Activated CD4-positive, CD25-positive, alpha-beta regulatory T cell treated with anti-CD3 and anti-CD28 coated beads, Interleukin-2, amount 50 U/mL, for 16 hours (primary cell): ENCODE results near the gene WAC.
"Not testable (repeated sequence)": the region's sequence is repeated elsewhere in the genome, so short reads cannot be mapped to it uniquely, and the experiment has no call there.

ENCODE experiments used
- DNase-seq: peaks from one replicate; pipeline ENCODE4 v3.0.0-alpha.2; 2020; ENCODE audit warnings: low read depth, low spot score

WAC gene

DNA sequence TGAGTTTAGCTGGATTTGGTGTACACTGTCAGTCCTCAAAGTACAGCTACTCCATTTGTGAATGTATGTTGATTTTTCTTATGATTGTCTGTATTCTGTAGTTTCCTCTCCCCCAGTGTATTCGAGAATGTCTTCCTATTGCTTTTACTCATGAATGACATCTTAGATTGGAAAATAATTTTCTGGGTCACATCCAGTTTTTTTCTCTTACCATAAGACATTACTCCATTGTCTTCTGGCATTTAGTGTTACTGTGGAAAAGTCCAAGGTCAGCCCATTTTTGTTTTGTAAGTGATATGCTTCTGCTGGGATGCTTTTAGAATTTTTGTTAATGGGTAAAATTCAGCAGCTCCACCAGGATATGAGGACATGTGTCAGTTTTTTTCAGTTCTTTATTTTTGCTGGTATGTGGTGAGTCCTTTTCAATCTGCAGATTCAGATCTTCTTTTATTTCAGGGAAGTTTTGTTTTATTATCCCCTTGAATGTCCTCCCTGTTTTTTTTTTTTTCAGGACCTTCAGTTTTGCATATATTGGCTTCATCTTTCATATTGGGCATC lies 33.6 kb downstream of the WAC start:
- no peak for DNase-seq

DNA sequence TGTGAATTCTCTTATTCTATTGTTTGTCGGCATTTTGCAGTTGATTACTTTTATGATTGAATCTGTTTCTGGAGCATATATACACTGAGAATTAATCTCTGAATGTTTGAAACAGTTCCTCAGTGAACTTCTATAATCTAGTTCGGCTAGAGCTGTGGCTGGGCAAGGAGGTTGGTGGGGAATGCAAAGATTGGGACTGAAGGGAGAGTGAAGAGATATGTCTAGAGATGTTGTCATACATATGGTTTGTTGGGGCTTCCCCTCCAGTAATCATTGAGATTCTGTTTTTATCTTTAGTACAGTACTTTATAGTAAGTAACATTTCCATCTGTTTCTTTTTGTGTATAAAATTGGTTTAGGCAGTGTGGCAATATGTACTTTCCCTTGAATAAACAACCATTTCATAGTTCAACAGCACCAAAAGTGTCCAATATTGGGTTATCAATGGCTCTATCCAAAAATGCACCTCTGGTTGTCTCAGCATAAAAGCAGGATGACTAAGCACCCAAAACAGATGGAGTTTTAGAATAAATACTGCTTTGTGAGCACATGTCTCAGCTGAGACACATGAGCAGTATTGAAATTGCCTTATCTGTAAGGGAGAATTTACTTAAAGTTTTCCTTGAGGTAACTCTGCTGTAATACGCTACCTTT lies 36.7 kb downstream of the WAC start:
- DNase-seq = no peak

- DNase-seq = no peak
Observed at GRCh38 chr10:28570598-28570997, 37.7 kb downstream of the WAC start.

- no peak for DNase-seq
Observed at GRCh38 chr10:28571265-28571664, 38.3 kb downstream of the WAC start.

DNA sequence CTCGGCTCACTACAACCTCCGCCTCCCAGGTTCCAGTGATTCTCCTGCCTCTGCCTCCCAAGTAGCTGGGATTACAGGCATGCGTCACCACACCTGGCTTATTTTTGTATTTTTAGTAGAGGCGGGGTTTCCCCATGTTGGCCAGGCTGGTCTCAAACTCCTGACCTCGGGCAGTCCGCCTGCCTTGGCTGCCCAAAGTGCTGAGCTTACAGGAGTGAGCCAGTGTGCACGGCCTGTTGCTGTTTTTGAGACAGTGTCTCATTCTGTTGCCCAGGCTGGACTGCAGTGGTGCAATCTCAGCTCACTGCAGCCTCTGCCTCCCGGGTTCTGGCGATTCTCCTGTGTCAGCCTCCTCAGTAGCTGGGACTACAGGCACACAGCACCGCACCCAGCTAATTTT lies 41.3 kb downstream of the WAC start:
- not testable (repeated sequence) for DNase-seq

DNA sequence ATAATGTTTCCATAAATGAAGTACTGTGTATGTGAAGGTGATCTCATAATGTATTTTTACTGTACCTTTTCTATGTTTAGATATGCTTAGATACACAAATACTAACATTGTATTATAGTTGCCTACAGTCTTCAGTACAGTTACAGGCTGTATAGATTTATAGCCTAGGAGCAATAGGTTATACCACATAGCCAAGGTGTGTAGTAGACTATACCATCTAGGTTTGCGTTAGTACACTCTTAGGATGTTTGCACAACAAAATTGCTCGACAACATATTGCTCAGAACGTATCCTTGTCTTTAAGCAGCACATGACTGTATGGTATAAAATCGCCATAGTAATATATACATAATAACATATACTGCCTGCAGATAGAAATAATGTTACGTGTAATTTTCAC lies 42.9 kb downstream of the WAC start:
- no peak for DNase-seq

DNA sequence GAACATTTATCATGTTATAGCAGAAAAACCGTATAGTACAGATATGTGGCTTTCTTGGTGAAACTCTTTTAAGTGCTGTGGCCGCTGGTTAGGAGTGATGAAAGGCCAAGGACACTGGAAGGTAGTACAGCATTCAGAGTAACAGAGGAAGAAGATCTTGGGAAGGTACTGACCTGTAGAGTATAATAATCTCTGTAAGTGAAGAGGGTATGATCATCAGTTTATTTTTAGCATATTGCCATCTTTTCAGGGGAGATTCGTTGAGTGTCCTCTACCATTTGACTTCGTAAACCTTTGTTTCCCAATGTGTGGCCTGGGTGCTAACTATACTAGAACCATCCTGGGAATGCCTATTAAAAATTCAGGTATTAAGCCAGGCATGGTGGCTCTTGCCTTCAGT lies 44.6 kb downstream of the WAC start:
- no peak for DNase-seq

DNA sequence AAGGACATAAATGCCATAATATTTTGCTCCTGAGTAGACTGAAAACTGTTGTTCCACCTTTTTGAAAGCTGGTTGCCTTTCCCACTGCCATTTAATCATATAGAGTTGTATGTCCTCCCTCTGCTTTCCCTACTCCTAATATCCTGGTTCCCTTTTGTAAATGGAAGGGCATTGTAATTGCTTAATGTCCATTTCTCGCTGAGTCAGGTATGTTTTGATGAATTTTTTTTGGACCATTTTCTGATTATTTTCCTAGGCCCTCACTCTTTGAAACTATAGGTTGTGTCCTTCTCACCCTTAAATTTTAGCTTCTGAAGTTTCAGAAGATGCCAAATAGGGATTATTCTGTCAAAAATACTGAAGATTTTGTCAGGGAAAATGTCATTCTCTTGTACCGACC lies 45.5 kb downstream of the WAC start:
- DNase-seq = no peak

DNA sequence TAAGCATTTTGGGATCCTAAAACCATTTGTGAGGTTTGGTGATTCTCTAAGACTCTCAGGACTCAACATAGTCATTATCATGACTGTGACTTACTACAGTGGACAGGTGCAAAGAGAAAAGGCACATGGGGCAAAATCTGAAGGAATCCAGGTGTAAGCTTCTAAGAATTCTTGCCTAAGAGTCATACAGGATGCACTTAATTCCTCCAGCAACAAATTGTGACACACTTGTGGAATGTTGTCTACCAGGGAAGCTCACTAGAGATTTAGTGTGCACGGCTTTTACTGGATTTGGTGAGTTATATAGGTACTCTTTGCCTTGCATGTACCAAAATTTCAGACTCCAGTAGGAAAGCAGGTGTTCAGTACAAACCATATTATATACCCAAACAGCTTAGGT lies 47.9 kb downstream of the WAC start:
- no peak for DNase-seq

- DNase-seq = no peak
Observed at GRCh38 chr10:28581916-28582315, 49.0 kb downstream of the WAC start.

GRCh38 chr10:28585076-28585475 lies 52.2 kb downstream of the WAC start:
- DNase-seq = no peak

DNA sequence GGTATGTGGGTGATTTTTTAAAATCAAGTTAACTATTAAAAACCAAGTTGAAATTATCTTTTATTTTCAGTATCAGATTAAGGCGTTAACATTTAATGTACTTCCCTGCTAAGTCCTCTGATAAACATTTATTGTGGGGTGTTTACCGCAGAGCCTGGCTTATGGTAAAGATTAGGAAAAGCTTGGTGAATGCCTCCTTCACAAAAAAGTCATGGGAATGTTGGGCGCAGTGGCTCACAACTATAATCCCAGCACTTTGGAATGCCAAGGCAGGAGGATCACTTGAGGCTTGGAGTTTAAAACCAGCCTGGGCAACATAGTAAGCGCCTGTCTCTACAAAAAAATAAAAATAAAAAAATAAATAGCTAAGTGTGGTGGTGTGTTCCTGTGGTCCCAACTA lies 53.3 kb downstream of the WAC start:
- no peak for DNase-seq

GRCh38 chr10:28587270-28587969 lies 54.5 kb downstream of the WAC start:
- DNase-seq = no peak

- no peak for DNase-seq
Observed at GRCh38 chr10:28587970-28588290, 55.0 kb downstream of the WAC start.

GRCh38 chr10:28592953-28593352 lies 60.0 kb downstream of the WAC start:
- no peak for DNase-seq

GRCh38 chr10:28593811-28594210 lies 60.9 kb downstream of the WAC start:
- DNase-seq = no peak

DNA sequence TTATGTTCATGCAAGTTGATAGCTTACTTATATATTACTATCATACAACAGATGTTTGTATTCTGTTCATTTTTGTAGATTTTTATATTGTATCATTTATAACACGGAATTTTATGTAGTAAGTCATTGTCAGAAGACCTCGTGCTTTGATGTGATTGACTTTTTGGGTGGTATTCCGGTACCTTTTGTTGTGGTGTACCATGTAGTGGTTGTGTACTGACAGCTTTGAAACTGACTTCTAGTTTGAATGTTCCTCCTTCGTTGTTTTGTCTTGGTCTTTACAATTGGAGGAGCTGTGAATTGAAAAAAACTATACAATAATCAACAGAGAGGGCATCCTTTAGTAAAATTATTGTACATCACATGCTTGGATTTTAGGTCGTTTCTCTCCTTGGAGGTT lies 61.5 kb downstream of the WAC start:
- DNase-seq = no peak

DNA sequence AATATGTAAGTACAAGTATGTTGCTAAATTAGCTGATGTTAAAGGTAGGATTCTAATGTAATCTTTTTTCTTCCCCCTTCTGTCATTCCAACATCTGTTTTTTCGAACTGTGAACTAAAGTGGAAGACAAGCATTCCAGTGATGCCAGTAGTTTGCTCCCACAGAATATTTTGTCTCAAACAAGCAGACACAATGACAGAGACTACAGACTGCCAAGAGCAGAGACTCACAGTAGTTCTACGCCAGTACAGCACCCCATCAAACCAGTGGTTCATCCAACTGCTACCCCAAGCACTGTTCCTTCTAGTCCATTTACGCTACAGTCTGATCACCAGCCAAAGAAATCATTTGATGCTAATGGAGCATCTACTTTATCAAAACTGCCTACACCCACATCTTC lies 62.7 kb downstream of the WAC start:
- no peak for DNase-seq

DNA sequence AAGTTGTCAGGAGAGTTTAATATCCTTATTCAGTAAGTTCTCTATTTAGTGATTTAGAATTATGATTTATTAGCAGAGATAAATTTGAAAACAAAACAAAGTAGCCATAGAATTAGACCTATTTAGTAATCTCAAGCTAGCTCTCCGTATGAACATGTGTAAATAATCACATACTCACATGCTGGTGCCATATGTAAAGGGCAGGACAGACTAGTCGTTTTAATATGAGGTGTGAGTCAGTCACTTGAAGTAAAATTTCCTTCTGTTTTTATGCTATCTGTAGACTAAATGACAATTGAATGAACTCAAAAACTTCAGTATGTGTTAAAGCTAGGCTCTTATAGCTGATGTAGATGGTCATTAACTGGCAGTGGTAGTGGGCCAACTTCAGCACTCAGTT lies 67.1 kb downstream of the WAC start:
- no peak for DNase-seq

GRCh38 chr10:28601012-28601411 lies 68.1 kb downstream of the WAC start:
- no peak for DNase-seq

DNA sequence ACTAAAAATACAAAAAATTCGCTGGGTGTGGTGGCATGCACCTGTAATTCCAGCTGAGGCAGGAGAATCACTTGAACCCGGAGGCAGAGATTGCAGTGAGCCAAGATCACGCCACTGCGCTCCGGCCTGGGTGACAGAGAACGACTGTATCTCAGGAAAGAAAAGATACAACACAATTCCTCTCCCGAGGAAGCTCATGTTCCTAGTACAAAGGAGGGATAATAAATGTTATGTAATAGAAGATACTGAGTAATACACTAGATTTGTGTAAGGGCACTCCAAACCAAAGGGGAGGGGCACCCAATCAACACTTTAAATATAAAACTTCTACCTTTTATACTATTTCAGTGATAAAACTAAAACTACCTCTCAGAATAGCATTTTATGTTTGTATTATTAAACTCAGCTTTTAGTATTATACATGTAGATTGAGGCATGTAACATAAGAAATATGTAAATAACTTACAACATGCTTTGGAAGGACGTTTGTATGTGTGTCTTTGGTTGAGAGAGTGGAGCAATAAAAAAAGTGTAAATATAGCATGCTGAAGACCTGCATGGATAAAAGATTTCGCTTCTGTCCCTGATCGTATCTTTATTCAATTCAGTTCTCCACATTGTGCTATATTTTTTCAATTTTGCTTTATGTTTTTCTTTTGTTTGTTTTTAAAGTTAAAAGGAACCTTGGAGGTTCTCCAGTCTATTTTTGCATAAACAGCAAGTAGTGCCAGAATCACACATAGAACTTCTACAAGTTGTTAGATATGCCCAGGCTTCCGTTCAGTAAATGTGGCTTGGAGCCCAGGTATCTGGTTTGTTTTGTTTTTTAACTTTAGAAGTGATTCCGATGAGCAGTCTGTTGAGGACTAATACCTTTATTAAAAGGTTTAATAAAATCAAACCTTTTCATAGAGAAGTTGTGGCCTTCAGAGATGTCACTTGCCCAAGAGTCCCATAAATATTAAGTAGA lies 71.9 kb downstream of the WAC start:
- DNase-seq = no peak

- DNase-seq = no peak
Observed at GRCh38 chr10:28606568-28606967, 73.7 kb downstream of the WAC start.
